IMR-90 (cell line): ENCODE results near the gene USP25. TPM values are rescaled to one million over a fixed set of nuclear protein-coding genes. Genes with fewer than 3 reads are reported as not detected.
A peak's percentile ranks its signal among the peaks of the same experiment; 100 is the strongest.

Source experiments
- ATAC-seq: fragments of 200-7000 bp; cut with Tn5 transposase; 2 replicates; pipeline ENCODE4 v1.9.1; 2020; ENCODE audit warnings: low read depth, mild to moderate bottlenecking, moderate library complexity
- BruUV-seq: library from RNA; stranded (reverse); fragments of 400-500 nt; replicated peaks from 2 replicates; lab custom pipeline; 2021; lab: Mats Ljungman, UMichigan
- CTCF ChIA-PET: fragments of 300-600 bp; formaldehyde crosslinking; extraction: SDS; loops from one replicate; lab custom pipeline; 2021; ENCODE audit warnings: antibody characterized with exemption; lab: Yijun Ruan, JAX
- POLR2A ChIA-PET: fragments of 300-600 bp; sonication (Branson Sonifier 250); formaldehyde crosslinking; loops from one replicate; lab custom pipeline; 2022; ENCODE audit warnings: antibody characterized with exemption; ENCODE audit not compliant: unreplicated experiment; lab: Charles Lee
- DNase-seq: peaks from one replicate; pipeline ENCODE4 v3.0.0; 2013
- H2AFZ ChIP-seq: replicated peaks from 2 replicates; pipeline ENCODE3; 2013; ENCODE audit warnings: low read length, mild to moderate bottlenecking; ENCODE audit not compliant: poor library complexity
- H2AK5ac ChIP-seq: 2 replicates; pipeline ENCODE4 v1.6.1; 2013; ENCODE audit warnings: low read depth, low read length, inconsistent platforms
- H2AK9ac ChIP-seq: replicated peaks from 2 replicates; pipeline ENCODE3; 2013; ENCODE audit warnings: mild to moderate bottlenecking, low read depth, low read length, moderate library complexity; ENCODE audit not compliant: poor library complexity
- H2BK120ac ChIP-seq: 2 replicates; pipeline ENCODE4 v1.6.1; 2013; ENCODE audit warnings: low read depth, low read length, inconsistent platforms
- H2BK15ac ChIP-seq: 3 replicates; pipeline ENCODE4 v1.6.1; 2013; ENCODE audit warnings: low read depth, low read length, inconsistent platforms
- H2BK20ac ChIP-seq: 2 replicates; pipeline ENCODE4 v1.6.1; 2013; ENCODE audit warnings: low read depth, mild to moderate bottlenecking, inconsistent platforms, low read length, moderate library complexity
- H2BK5ac ChIP-seq: 2 replicates; pipeline ENCODE4 v1.6.1; 2013; ENCODE audit warnings: mild to moderate bottlenecking, low read depth, low read length, inconsistent platforms; ENCODE audit not compliant: poor library complexity, severe bottlenecking
- H3K14ac ChIP-seq: replicated peaks from 2 replicates; pipeline ENCODE4 v1.6.1; 2013; ENCODE audit warnings: low read depth, low read length, inconsistent platforms
- H3K18ac ChIP-seq: 2 replicates; pipeline ENCODE4 v1.6.1; 2013; ENCODE audit warnings: low read depth, low read length, control low read depth
- H3K23ac ChIP-seq: 2 replicates; pipeline ENCODE4 v1.6.1; 2013; ENCODE audit warnings: low read depth, low read length, inconsistent platforms
- H3K27ac ChIP-seq: 2 replicates; pipeline ENCODE4 v1.5.1; 2013; ENCODE audit warnings: mild to moderate bottlenecking, control low read depth, low read length; ENCODE audit not compliant: insufficient read depth
- H3K27me3 ChIP-seq: 2 replicates; pipeline ENCODE4 v1.6.1; 2013; ENCODE audit warnings: low read length; ENCODE audit not compliant: control insufficient read depth, insufficient read depth
- H3K36me3 ChIP-seq: 2 replicates; pipeline ENCODE4 v1.6.1; 2013; ENCODE audit warnings: low read length, mixed read lengths; ENCODE audit not compliant: control insufficient read depth, insufficient read depth
- H3K4ac ChIP-seq: 2 replicates; pipeline ENCODE4 v1.6.1; 2013; ENCODE audit warnings: low read depth, low read length, inconsistent platforms
- H3K4me1 ChIP-seq: 2 replicates; pipeline ENCODE4 v1.6.1; 2013; ENCODE audit warnings: low read length, mixed read lengths; ENCODE audit not compliant: control insufficient read depth, insufficient read depth
- H3K4me2 ChIP-seq: 2 replicates; pipeline ENCODE4 v1.6.1; 2013; ENCODE audit warnings: low read depth, mild to moderate bottlenecking, control low read depth, low read length, moderate library complexity
- H3K4me3 ChIP-seq: 2 replicates; pipeline ENCODE4 v1.5.1; 2013; ENCODE audit warnings: low read depth, mild to moderate bottlenecking, control low read depth, low read length, moderate library complexity; ENCODE audit not compliant: insufficient read depth
- H3K56ac ChIP-seq: 2 replicates; pipeline ENCODE4 v1.6.1; 2013; ENCODE audit warnings: low read length, inconsistent platforms; ENCODE audit not compliant: insufficient read depth; ENCODE audit errors: extremely low read depth
- H3K79me1 ChIP-seq, 2 experiments: 2 replicates each; pipeline ENCODE4 v1.6.1; 2013; ENCODE audit warnings: low read length in 2 of 2, inconsistent platforms in 1 of 2, low read depth in 1 of 2
- H3K9ac ChIP-seq: 2 replicates; pipeline ENCODE4 v1.6.1; 2013; ENCODE audit warnings: low read depth, low read length, control low read depth
- H3K9me1 ChIP-seq: 2 replicates; pipeline ENCODE4 v1.6.1; 2013; ENCODE audit warnings: low read length, inconsistent platforms; ENCODE audit not compliant: insufficient read depth
- H3K9me3 ChIP-seq: 2 replicates; pipeline ENCODE4 v1.6.1; 2013; ENCODE audit warnings: low read length; ENCODE audit not compliant: control insufficient read depth, insufficient read depth
- H4K20me1 ChIP-seq: 2 replicates; pipeline ENCODE4 v1.6.1; 2013; ENCODE audit warnings: low read length, inconsistent platforms; ENCODE audit not compliant: insufficient read depth
- H4K5ac ChIP-seq: 2 replicates; pipeline ENCODE4 v1.6.1; 2013; ENCODE audit warnings: mild to moderate bottlenecking, low read depth, low read length, control low read depth
- H4K8ac ChIP-seq, 2 experiments: 2 replicates each; pipeline ENCODE4 v1.6.1; 2013; ENCODE audit warnings: low read depth in 2 of 2, low read length in 2 of 2, control low read depth in 1 of 2, inconsistent platforms in 1 of 2
- H4K91ac ChIP-seq: 2 replicates; pipeline ENCODE4 v1.6.1; 2013; ENCODE audit warnings: low read depth, low read length, inconsistent platforms; ENCODE audit not compliant: insufficient read depth
- BHLHE40 ChIP-seq: fragments of 150-350 bp; IDR thresholded peaks from 2 replicates; pipeline ENCODE4 v1.6.1; 2016; ENCODE audit warnings: mild to moderate bottlenecking, low read depth, low read length
- CEBPB ChIP-seq: IDR thresholded peaks from 2 replicates; pipeline ENCODE4 v1.6.1; 2012; ENCODE audit warnings: low read depth, low read length, improper control_type of control experiment
- CHD1 ChIP-seq: IDR thresholded peaks from 2 replicates; pipeline ENCODE4 v1.6.1; 2012; ENCODE audit warnings: low read depth, low read length, improper control_type of control experiment
- FOS ChIP-seq: fragments of 150-350 bp; IDR thresholded peaks from 2 replicates; pipeline ENCODE4 v1.6.1; 2016; ENCODE audit warnings: low read depth, low read length
- MAFK ChIP-seq: IDR thresholded peaks from 2 replicates; pipeline ENCODE4 v1.6.1; 2012; ENCODE audit warnings: low read depth, low read length, improper control_type of control experiment
- MXI1 ChIP-seq: IDR thresholded peaks from 2 replicates; pipeline ENCODE4 v1.6.1; 2012; ENCODE audit warnings: low read depth, mild to moderate bottlenecking, low read length, moderate library complexity, borderline replicate concordance
- NFE2L2 ChIP-seq: fragments of 150-350 bp; IDR thresholded peaks from 2 replicates; pipeline ENCODE4 v1.6.1; 2016; ENCODE audit warnings: low read depth, mild to moderate bottlenecking, low read length
- POLR2A ChIP-seq: IDR thresholded peaks from 2 replicates; pipeline ENCODE4 v1.6.1; 2012; ENCODE audit warnings: mild to moderate bottlenecking, low read depth, low read length
- RCOR1 ChIP-seq: IDR thresholded peaks from 2 replicates; pipeline ENCODE4 v1.6.1; 2012; ENCODE audit warnings: mild to moderate bottlenecking, low read length, improper control_type of control experiment; ENCODE audit not compliant: insufficient replicate concordance
- WGBS, 2 experiments: methylation state at CpG; one replicate each; pipeline versions ENCODE4 v1.1.5 to v1.1.7; 2013; ENCODE audit warnings: missing lambda C conversion rate in 2 of 2; ENCODE audit not compliant: insufficient read length in 1 of 2; ENCODE audit errors: extremely low coverage in 2 of 2; 5-methylcytosine and 5-hydroxymethylcytosine counted together
- dilution Hi-C: fragments of 300-500 bp; cut with HindIII; formaldehyde crosslinking; loops from one replicate; pipeline ENCODE4 v1.14.3; 2018; ENCODE audit warnings: low sequenced_read_pairs; ENCODE audit not compliant: unreplicated experiment
- in situ Hi-C: fragments of 300-500 bp; cut with MboI; formaldehyde crosslinking; loops from 3 replicates; pipeline ENCODE4 v1.14.3; 2019; ENCODE audit warnings: low sequenced_read_pairs, inconsistent platforms, mixed read lengths
- intact Hi-C: fragments of 100-400 bp; cut with micrococcal nuclease; formaldehyde crosslinking; loops from 2 replicates; pipeline ENCODE4 v1.10.0; 2022
- polyA plus RNA-seq, 3 experiments: library from polyadenylated mRNA; depleted of rRNA; stranded (reverse); fragments of >200 nt; gene quantifications; 2 replicates each; pipeline ENCODE4 v1.2.3, GENCODE V29; 2012; ENCODE audit warnings: low replicate concordance in 1 of 3
- total RNA-seq: library from RNA; depleted of rRNA; stranded (reverse); fragments of >200 nt; gene quantifications from 2 replicates; pipeline ENCODE4 v1.2.3, GENCODE V29; 2012
- TF ChIP-seq, protein P1 (sequence below): fragments of 150-350 bp; IDR thresholded peaks from 2 replicates; pipeline ENCODE4 v1.6.1; 2017; ENCODE audit warnings: mild to moderate bottlenecking, antibody characterized with exemption, low read length, low read depth
- TF ChIP-seq, protein P2 (sequence below): conservative IDR thresholded peaks from 2 replicates; pipeline ENCODE4 v1.5.1; 2012; ENCODE audit warnings: mild to moderate bottlenecking, low read depth, low read length, improper control_type of control experiment
- TF ChIP-seq, protein P3 (sequence below): fragments of 150-350 bp; IDR thresholded peaks from 2 replicates; pipeline ENCODE4 v1.6.1; 2016; ENCODE audit warnings: low read depth, mild to moderate bottlenecking, low read length, moderate library complexity, borderline replicate concordance

USP25 gene
- total and polyA plus RNA-seq, 2 of the 4 experiments (the other 2 are of a cell fraction): 9.3 to 23.3 TPM

DNA sequence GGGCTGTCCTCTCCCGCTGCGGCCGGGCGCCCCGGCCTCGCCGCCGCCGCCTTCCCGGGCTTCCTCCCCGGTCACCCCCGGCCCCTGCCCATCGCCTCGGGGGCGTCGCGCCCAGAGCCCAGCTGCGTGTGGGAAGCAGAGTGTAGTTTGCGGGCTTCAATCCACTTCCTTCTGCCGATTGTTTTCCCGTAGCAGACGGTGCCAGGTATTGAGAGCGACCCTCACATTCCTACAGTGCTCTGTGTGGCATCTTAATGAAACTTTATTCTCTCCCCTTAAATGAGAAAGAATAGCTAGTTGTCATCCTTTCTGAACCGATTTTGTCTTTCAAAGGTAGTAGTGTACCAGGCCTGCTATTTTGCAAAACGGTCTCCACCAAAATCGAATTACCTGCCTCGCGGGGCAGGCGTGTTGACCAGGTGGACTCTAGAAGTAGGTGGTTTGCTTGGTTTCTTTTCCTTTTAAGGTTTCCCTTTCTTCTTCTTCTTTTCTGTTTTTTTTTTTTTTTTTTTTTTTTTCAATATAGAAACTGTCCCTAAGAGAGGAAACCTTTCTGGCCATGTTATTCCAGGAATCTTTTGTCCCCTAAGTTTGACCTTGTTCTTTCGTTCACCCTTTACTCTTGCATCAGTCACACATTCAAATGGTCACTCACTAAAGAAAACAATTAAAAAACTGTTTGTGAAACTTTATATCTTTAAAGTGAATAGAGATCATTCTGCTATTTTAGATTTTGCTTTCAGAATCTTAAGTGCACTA, 881 bp downstream of the USP25 start:
- H3K4ac ChIP-seq: peak overlapping the region; percentile 87
- peak overlapping the region; percentile 92 for H2AK9ac ChIP-seq
- 0% methylated on average over 7 of the region's 30 CpGs; no CpG with 5 or more reads in 1 of the 2 experiments for WGBS, 2 experiments
- H4K5ac ChIP-seq: no peak overlapping the region; the same call in none of the 2 replicates
- TF ChIP-seq NFE2L2 (no peak), MAFK (no peak), BHLHE40 (no peak), RCOR1 (no peak), POLR2A (no peak), CEBPB (no peak), FOS (no peak), MXI1 (no peak), CHD1 (no peak)
- TF ChIP-seq, protein P1, sequence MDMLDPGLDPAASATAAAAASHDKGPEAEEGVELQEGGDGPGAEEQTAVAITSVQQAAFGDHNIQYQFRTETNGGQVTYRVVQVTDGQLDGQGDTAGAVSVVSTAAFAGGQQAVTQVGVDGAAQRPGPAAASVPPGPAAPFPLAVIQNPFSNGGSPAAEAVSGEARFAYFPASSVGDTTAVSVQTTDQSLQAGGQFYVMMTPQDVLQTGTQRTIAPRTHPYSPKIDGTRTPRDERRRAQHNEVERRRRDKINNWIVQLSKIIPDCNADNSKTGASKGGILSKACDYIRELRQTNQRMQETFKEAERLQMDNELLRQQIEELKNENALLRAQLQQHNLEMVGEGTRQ: no peak
- TF ChIP-seq, protein P2, sequence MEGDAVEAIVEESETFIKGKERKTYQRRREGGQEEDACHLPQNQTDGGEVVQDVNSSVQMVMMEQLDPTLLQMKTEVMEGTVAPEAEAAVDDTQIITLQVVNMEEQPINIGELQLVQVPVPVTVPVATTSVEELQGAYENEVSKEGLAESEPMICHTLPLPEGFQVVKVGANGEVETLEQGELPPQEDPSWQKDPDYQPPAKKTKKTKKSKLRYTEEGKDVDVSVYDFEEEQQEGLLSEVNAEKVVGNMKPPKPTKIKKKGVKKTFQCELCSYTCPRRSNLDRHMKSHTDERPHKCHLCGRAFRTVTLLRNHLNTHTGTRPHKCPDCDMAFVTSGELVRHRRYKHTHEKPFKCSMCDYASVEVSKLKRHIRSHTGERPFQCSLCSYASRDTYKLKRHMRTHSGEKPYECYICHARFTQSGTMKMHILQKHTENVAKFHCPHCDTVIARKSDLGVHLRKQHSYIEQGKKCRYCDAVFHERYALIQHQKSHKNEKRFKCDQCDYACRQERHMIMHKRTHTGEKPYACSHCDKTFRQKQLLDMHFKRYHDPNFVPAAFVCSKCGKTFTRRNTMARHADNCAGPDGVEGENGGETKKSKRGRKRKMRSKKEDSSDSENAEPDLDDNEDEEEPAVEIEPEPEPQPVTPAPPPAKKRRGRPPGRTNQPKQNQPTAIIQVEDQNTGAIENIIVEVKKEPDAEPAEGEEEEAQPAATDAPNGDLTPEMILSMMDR: no peak
- TF ChIP-seq, protein P3, sequence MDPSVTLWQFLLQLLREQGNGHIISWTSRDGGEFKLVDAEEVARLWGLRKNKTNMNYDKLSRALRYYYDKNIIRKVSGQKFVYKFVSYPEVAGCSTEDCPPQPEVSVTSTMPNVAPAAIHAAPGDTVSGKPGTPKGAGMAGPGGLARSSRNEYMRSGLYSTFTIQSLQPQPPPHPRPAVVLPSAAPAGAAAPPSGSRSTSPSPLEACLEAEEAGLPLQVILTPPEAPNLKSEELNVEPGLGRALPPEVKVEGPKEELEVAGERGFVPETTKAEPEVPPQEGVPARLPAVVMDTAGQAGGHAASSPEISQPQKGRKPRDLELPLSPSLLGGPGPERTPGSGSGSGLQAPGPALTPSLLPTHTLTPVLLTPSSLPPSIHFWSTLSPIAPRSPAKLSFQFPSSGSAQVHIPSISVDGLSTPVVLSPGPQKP: no peak
- H3K9me3 ChIP-seq: no peaks in the 10 kb centered on the region
- 0 out of 2 replicates have a peak overlapping the region, but pooled peaks have one; percentile 3 for H2BK20ac ChIP-seq
- peak overlapping the region; percentile 70 for H4K91ac ChIP-seq
- H3K36me3 ChIP-seq: no peaks in the 10 kb centered on the region
- no TSS peak for BruUV-seq
- H3K27me3 ChIP-seq: no peaks in the 10 kb centered on the region; the same call in 1 of the 2 replicates
- H3K9me1 ChIP-seq: 0 out of 2 replicates have a peak, but pooled peaks cover 2% of the 10 kb centered on the region
- dilution Hi-C loops (no loop called here), in situ Hi-C loops (no loop called here), intact Hi-C loops (loop anchor here (5.0 kb wide), 1 partner anchor 112 kb away; no protein-coding TSS in a partner anchor)
- DNase-seq (no peak), ATAC-seq (no peak)
- ChIA-PET CTCF (interaction anchor here (1.1 kb wide), 1 partner anchor 98 kb away, joined by 3 read pairs; no protein-coding TSS in a partner anchor), POLR2A (no interaction called here)
- peaks cover 8 to 33% of the 10 kb centered on the region in 2 experiments; a peak in 3 of 4 replicates for H3K79me1 ChIP-seq
- peaks cover 3% of the 10 kb centered on the region; the same call in 1 of the 2 replicates for H3K4me1 ChIP-seq
- H2BK5ac ChIP-seq: peak overlapping the region; percentile 79
- peak overlapping the region; percentile 99 for H3K9ac ChIP-seq
- H2AK5ac ChIP-seq: peak overlapping the region; percentile 93
- H4K8ac ChIP-seq: peak overlapping the region in 1 of 2 experiments; percentile 40; a peak in 2 of 4 replicates
- peak overlapping the region; percentile 98 for H3K4me2 ChIP-seq
- peaks cover 7% of the 10 kb centered on the region; the same call in 1 of the 2 replicates for H4K20me1 ChIP-seq
- H2BK15ac ChIP-seq: 0 out of 3 replicates have a peak overlapping the region, but pooled peaks have one; percentile 15
- peak overlapping the region; percentile 74; the same call in 1 of the 2 replicates for H3K56ac ChIP-seq
- H3K14ac ChIP-seq: peak overlapping the region; percentile 95
- H2BK120ac ChIP-seq: peak overlapping the region; percentile 42; the same call in 1 of the 2 replicates
- H3K18ac ChIP-seq: peak overlapping the region; percentile 73
- H3K27ac ChIP-seq: peak overlapping the region; percentile 84
- peak overlapping the region; percentile 96 for H2AFZ ChIP-seq
- H3K4me3 ChIP-seq: peak overlapping the region; percentile 96
- H3K23ac ChIP-seq: peak overlapping the region; percentile 96
